ENCODE results near the gene PCTP.

The PCTP gene

DNA sequence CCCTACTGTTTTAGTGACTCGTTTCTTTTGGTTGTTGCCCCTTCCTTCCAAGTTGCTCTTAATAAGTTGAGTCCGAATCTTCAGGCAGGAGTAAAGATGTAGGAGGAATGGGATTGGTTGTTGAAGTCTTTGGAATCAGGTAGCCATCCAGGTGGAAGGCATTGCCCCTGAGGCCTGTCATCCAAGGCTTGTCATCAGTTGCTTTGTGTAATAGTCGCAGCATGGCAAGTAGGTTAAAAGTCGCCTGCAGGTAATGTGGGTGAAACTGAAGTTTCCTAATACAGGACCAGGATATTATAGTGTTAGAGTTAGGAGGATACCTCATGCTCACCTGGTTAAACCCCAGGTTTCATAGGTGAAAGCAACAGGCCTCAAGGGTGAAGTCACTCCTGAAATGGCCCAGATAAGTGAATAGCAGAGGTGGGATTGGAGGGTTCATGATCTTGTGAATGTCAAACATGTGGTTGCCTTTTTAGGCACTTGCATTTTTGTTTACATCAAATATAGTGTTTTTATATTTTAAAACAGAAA, 934 bp downstream of the PCTP start:
- peak overlapping the region; percentile 78 for H3K4me3 ChIP-seq (replicated peaks; ENCODE audit: low read depth, low read length)
- DNase-seq (ENCODE audit: extremely low read depth, low read depth) = no peak
- TF ChIP-seq CTCF (IDR thresholded peaks at IDR 0.05; ENCODE audit: low read depth, low read length, missing control alignments) = no peak

- no peak overlapping the region for H3K4me3 ChIP-seq (replicated peaks; ENCODE audit: low read depth, low read length)
- no peak for TF ChIP-seq CTCF (IDR thresholded peaks at IDR 0.05; ENCODE audit: low read depth, low read length, missing control alignments)
- DNase-seq (ENCODE audit: extremely low read depth, low read depth) = no peak
These were observed 5.8 kb downstream of the PCTP start for GRCh38 chr17:55756689-55757088.

DNA sequence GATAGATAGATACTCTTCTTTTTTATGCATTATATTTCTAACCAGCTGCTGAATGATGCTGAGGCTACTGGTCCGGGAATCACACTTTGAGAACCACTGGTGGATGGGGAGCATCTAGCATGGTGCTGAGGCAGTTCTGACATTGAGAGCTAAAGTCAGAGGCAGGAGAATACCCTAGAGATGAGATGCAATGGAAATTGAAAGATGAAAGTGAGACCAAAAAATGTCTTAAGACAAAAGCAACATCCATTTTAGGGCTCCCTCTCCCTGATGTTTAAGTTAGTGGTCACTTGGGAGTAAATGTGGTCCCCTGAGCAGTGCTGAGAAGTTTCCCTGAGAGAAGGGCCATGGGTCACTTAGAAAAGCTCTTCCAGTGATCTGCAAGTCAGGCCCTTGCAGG, 6.8 kb downstream of the PCTP start:
- no peak overlapping the region for H3K4me3 ChIP-seq (replicated peaks; ENCODE audit: low read depth, low read length)
- DNase-seq (ENCODE audit: extremely low read depth, low read depth) = no peak
- no peak for TF ChIP-seq CTCF (IDR thresholded peaks at IDR 0.05; ENCODE audit: low read depth, low read length, missing control alignments)

DNA sequence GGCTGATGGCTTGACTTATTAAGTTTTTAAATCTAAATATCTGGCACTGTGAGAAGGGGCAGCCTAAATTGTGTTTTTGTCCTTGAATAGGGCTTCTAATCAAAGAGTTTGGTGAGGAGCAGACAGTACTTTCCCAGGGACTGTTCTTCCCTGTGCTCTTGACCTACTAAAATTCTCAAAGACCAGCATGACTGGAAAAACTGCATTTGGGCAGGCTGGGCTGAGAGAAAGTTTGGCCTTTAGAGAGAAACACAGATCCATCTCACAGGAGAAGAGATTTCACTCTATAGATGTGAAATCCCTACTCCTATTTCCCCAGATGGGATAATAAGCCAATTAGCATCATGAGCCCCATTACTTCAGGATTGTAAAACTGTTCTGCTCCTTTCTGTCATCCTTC, 7.3 kb downstream of the PCTP start:
- DNase-seq (ENCODE audit: extremely low read depth, low read depth) = no peak
- H3K4me3 ChIP-seq (replicated peaks; ENCODE audit: low read depth, low read length) = no peak overlapping the region
- TF ChIP-seq CTCF (IDR thresholded peaks at IDR 0.05; ENCODE audit: low read depth, low read length, missing control alignments) = no peak

DNA sequence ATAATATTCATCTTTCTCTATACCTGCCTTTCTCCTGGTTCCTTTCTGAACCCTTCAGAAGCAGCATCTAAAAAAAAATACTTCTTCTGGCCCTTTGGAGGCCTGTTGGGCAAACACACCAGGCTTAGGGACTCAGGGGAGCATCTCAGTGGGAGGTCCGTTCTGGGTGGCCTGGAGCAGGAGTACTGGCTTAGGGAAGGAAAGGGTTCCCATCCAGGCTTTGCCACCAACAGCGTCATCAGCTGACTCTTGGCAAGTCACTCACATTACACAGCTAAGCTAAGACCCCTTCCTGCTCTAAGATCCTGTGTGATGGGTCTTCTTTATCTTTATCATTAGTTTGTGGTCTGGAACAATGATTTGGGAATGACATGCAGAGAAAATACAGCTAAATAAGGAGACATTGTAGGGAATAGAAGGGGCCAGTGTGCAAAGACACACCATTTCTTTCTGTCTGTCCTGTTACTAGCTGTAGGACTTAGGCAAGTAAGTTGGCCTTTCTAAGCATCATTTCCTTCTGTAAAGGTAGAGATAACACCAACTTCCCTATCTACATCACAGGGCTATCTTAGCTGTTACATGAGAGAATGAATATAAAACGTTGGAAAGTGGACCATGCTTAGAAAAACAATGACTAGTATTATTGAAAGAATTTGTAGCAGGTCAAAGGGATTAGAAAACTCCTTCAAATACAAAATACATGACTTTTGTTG, 9.9 kb downstream of the PCTP start:
- no peak for TF ChIP-seq CTCF (IDR thresholded peaks at IDR 0.05; ENCODE audit: low read depth, low read length, missing control alignments)
- DNase-seq (ENCODE audit: extremely low read depth, low read depth) = no peak

DNA sequence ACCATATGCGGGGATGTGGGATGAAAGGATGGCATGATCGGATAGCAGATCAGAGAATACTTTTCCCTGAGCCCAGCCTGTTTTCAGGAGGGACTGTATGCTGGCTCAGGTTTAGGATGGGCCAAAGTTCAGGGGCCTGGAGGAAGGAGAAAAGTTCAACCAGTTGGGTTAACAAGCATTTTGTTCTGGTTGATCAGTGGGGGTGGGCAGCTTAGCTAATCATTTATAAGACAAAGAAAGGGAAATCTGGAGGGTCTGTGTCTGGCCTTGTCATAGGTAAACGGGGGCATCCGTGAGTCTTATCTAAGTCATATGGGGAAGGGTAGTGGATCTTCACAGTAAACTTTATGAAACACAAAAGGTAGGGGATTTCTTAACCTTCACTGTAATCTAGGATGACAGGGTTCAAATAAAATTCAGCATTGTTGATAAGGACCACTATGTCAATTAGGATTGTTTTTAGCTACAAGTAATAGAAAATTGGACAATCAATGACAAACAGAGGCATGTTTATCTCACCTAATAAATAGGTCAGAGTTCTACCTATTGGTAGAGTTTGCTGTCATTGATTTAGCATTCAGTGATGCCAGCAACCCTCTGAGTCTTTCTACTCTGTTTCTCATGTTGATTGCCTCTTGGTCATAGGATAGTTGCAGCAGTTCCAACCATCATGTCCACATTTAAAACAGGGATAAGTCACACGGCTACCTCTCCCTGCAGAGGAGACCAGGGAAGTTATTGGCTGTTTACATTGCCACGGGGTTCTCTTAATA, 11.4 kb downstream of the PCTP start:
- no peak for TF ChIP-seq CTCF (IDR thresholded peaks at IDR 0.05; ENCODE audit: low read depth, low read length, missing control alignments)
- DNase-seq (ENCODE audit: extremely low read depth, low read depth) = no peak

More for the DNA sequence above, 9.9 kb downstream of the PCTP start:
- no peak overlapping the region for H3K4me3 ChIP-seq (replicated peaks; ENCODE audit: low read depth, low read length)

More for the DNA sequence above, 11.4 kb downstream of the PCTP start:
- H3K4me3 ChIP-seq (replicated peaks; ENCODE audit: low read depth, low read length) = no peak overlapping the region
